ENCODE results near the gene ITGAV.

Gene ITGAV

DNA sequence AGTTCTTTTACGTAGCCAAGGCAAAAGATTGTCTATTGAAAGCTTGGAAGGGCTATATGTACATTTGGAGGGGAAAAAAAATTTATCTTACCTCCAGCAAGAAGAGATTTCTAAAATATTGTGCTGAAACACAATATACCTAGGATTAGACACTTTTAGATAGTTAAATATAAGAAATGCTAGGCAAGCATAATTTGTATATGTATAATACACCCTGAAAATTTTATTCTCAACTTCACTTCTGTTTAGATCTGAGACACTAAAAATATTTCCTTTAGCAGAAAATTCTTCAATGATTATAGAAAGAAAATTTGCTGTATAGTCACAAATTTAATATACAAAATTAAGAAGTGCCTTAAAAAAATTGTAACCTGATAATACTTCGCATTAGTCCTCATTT is 42.6 kb downstream of the ITGAV start:
- TF ChIP-seq EZH2phosphoT487 (IDR thresholded peaks at IDR 0.05; ENCODE audit: low read depth): no peak
- TF ChIP-seq CTCF (IDR thresholded peaks at IDR 0.05; ENCODE audit: low read depth, low read length): no peak
- no peak overlapping the region for H3K4me3 ChIP-seq (ENCODE audit: low read length)
- H3K36me3 ChIP-seq (replicated peaks; ENCODE audit: low read depth, low read length): no peaks in the 10 kb centered on the region
- H3K79me2 ChIP-seq (ENCODE audit: low read length): no peaks in the 10 kb centered on the region
- no peaks in the 10 kb centered on the region for H3K9me3 ChIP-seq (ENCODE audit: insufficient read depth, low read length)
- H3K9ac ChIP-seq (ENCODE audit: low read length): no peak overlapping the region
- no peaks in the 10 kb centered on the region for H3K27me3 ChIP-seq (ENCODE audit: low read depth, low read length)
- no peaks in the 10 kb centered on the region for H4K20me1 ChIP-seq (ENCODE audit: insufficient read depth, low read length)
- no peak overlapping the region for H2AFZ ChIP-seq (ENCODE audit: low read depth, low read length)
- no peak overlapping the region for H3K27ac ChIP-seq (ENCODE audit: low read length)
- H3K4me2 ChIP-seq (ENCODE audit: low read length): no peak overlapping the region
- peaks cover 5% of the 10 kb centered on the region for H3K4me1 ChIP-seq (ENCODE audit: low read length)

DNA sequence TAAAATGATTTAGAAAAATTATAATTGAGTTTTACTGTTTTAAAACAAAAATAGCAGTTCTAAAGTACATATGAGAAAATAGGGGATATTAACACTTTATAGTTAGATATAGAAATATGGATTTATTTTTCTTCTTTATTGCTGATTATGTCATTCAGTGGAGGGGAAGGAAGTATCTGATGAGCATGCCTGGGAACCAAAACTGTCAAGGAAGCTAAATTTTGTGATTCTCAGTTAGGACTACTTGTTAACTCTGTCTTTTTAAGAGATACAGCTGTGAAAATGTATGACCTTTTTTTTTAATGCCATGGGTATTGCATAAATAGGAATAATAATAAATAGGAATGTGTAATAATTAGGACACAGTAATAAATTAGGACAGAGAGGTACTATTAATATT is 44.8 kb downstream of the ITGAV start:
- Histone ChIP-seq H3K4me2 (ENCODE audit: low read length) (no peak overlapping the region), H3K27me3 (ENCODE audit: low read depth, low read length) (no peaks in the 10 kb centered on the region), H3K4me3 (ENCODE audit: low read length) (no peak overlapping the region), H3K9ac (ENCODE audit: low read length) (no peak overlapping the region), H4K20me1 (ENCODE audit: insufficient read depth, low read length) (no peaks in the 10 kb centered on the region), H2AFZ (ENCODE audit: low read depth, low read length) (no peak overlapping the region), H3K9me3 (ENCODE audit: insufficient read depth, low read length) (no peaks in the 10 kb centered on the region), H3K36me3 (replicated peaks; ENCODE audit: low read depth, low read length) (no peaks in the 10 kb centered on the region), H3K4me1 (ENCODE audit: low read length) (peaks cover 2% of the 10 kb centered on the region), H3K79me2 (ENCODE audit: low read length) (no peaks in the 10 kb centered on the region), H3K27ac (ENCODE audit: low read length) (no peak overlapping the region)
- TF ChIP-seq CTCF (IDR thresholded peaks at IDR 0.05; ENCODE audit: low read depth, low read length) (no peak), EZH2phosphoT487 (IDR thresholded peaks at IDR 0.05; ENCODE audit: low read depth) (no peak)

DNA sequence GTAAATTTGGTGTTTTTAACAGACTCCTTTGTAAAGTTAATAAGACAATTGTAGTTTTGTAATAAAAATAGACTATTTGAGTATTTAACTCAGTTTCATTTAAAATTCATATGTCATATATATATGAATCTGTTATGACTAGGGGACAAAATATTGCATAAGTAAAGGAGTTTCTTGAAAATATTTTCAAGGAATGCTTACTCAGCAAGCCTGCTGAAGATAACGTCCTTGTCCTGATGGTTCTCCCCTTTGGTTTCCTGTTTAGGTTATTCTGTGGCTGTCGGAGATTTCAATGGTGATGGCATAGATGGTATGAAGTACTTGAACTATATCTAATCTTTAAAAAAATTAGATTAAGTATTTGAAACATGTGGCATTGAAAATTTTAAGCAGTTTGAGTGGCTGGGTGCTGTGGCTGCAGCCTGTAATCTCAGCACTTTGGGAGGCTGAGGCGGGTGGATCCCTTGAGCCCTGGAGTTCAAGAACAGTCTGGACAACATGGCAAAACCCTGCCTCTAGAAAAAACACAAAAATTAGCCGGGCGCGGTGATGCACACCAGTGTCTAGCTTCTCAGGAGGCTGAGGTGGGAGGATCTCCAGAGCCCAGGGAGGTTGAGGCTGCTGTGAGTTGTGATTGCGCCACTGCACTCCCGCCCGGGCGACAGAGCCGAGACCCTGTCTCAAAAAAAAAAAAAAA is 47.1 kb downstream of the ITGAV start:
- Histone ChIP-seq H3K79me2 (ENCODE audit: low read length) (no peaks in the 10 kb centered on the region), H3K4me3 (ENCODE audit: low read length) (no peak overlapping the region), H4K20me1 (ENCODE audit: insufficient read depth, low read length) (no peaks in the 10 kb centered on the region), H3K27me3 (ENCODE audit: low read depth, low read length) (no peaks in the 10 kb centered on the region), H3K9ac (ENCODE audit: low read length) (no peak overlapping the region), H2AFZ (ENCODE audit: low read depth, low read length) (no peak overlapping the region), H3K27ac (ENCODE audit: low read length) (no peak overlapping the region), H3K36me3 (replicated peaks; ENCODE audit: low read depth, low read length) (no peaks in the 10 kb centered on the region), H3K4me2 (ENCODE audit: low read length) (no peak overlapping the region), H3K9me3 (ENCODE audit: insufficient read depth, low read length) (no peaks in the 10 kb centered on the region), H3K4me1 (ENCODE audit: low read length) (peaks cover 20% of the 10 kb centered on the region)
- TF ChIP-seq EZH2phosphoT487 (IDR thresholded peaks at IDR 0.05; ENCODE audit: low read depth) (no peak), CTCF (IDR thresholded peaks at IDR 0.05; ENCODE audit: low read depth, low read length) (no peak)

- TF ChIP-seq CTCF (IDR thresholded peaks at IDR 0.05; ENCODE audit: low read depth, low read length): no peak
- no peak for TF ChIP-seq EZH2phosphoT487 (IDR thresholded peaks at IDR 0.05; ENCODE audit: low read depth)
- H3K36me3 ChIP-seq (replicated peaks; ENCODE audit: low read depth, low read length): no peaks in the 10 kb centered on the region
- H3K27me3 ChIP-seq (ENCODE audit: low read depth, low read length): no peaks in the 10 kb centered on the region
- no peaks in the 10 kb centered on the region for H4K20me1 ChIP-seq (ENCODE audit: insufficient read depth, low read length)
- H2AFZ ChIP-seq (ENCODE audit: low read depth, low read length): no peak overlapping the region
- no peak overlapping the region for H3K27ac ChIP-seq (ENCODE audit: low read length)
- no peak overlapping the region for H3K4me3 ChIP-seq (ENCODE audit: low read length)
- H3K4me1 ChIP-seq (ENCODE audit: low read length): peaks cover 20% of the 10 kb centered on the region
- no peaks in the 10 kb centered on the region for H3K9me3 ChIP-seq (ENCODE audit: insufficient read depth, low read length)
- H3K9ac ChIP-seq (ENCODE audit: low read length): no peak overlapping the region
- H3K4me2 ChIP-seq (ENCODE audit: low read length): no peak overlapping the region
- no peaks in the 10 kb centered on the region for H3K79me2 ChIP-seq (ENCODE audit: low read length)
Observed at GRCh38 chr2:186637497-186637800, 47.6 kb downstream of the ITGAV start.
